Panc1 (cell line): Measurements from ENCODE around the gene TGM6.

Source experiments
- CTCF ChIP-seq: fragments of 450-650 bp; IDR thresholded peaks from 2 replicates; pipeline ENCODE4 v1.5.1; 2017; ENCODE audit warnings: mild to moderate bottlenecking
- REST ChIP-seq, 2 experiments: IDR thresholded peaks; 2 replicates each; pipeline ENCODE4 v1.6.1; 2011 to 2012; ENCODE audit warnings: low read depth in 2 of 2, control low read depth in 1 of 2, low read length in 1 of 2, mild to moderate bottlenecking in 1 of 2, moderate library complexity in 1 of 2; ENCODE audit not compliant: insufficient read depth in 1 of 2

GRCh38 chr20:2430538-2430937, 49.8 kb downstream of the TGM6 start:
- no peak for TF ChIP-seq REST (IDR thresholded peaks at IDR 0.05; ENCODE audit: insufficient read depth in 1 of 2, low read depth in 2 of 2, low read length in 1 of 2)
- no peak for TF ChIP-seq CTCF
